H9 (cell line): ENCODE measurements around the gene SLC10A3. TPM values are rescaled to one million over a fixed set of nuclear protein-coding genes. Genes with fewer than 3 reads are reported as not detected.

Experiments
- DNase-seq: peaks from one replicate; pipeline ENCODE4 v3.0.0-alpha.2; 2017
- H2AFZ ChIP-seq: one replicate; pipeline ENCODE4 v1.6.1; 2013; ENCODE audit warnings: mild to moderate bottlenecking, low read length, control low read depth, moderate library complexity
- H2AK5ac ChIP-seq: 2 replicates; pipeline ENCODE4 v1.6.1; 2013; ENCODE audit warnings: low read length, control low read depth, mixed read lengths; ENCODE audit not compliant: insufficient read length
- H2BK120ac ChIP-seq: one replicate; pipeline ENCODE4 v1.6.1; 2013; ENCODE audit warnings: low read depth, mild to moderate bottlenecking, low read length, control low read depth, inconsistent platforms; ENCODE audit not compliant: poor library complexity, severe bottlenecking
- H2BK12ac ChIP-seq: 2 replicates; pipeline ENCODE4 v1.6.1; 2013; ENCODE audit warnings: low read length, control low read depth, mixed read lengths, low read depth; ENCODE audit not compliant: insufficient read length
- H2BK15ac ChIP-seq: 2 replicates; pipeline ENCODE4 v1.6.1; 2013; ENCODE audit warnings: low read depth, low read length, control low read depth
- H2BK20ac ChIP-seq: one replicate; pipeline ENCODE4 v1.6.1; 2013; ENCODE audit warnings: low read depth, mild to moderate bottlenecking, low read length, control low read depth, inconsistent platforms; ENCODE audit not compliant: poor library complexity, severe bottlenecking
- H2BK5ac ChIP-seq: 2 replicates; pipeline ENCODE4 v1.6.1; 2013; ENCODE audit warnings: low read length, control low read depth, mixed read lengths; ENCODE audit not compliant: insufficient read length
- H3K14ac ChIP-seq: 2 replicates; pipeline ENCODE4 v1.6.1; 2013; ENCODE audit warnings: low read length, control low read depth; ENCODE audit not compliant: insufficient read depth
- H3K18ac ChIP-seq: 2 replicates; pipeline ENCODE4 v1.6.1; 2013; ENCODE audit warnings: low read depth, mild to moderate bottlenecking, mixed read lengths, low read length, control low read depth; ENCODE audit not compliant: insufficient read length
- H3K23ac ChIP-seq: 2 replicates; pipeline ENCODE4 v1.6.1; 2013; ENCODE audit warnings: low read length, control low read depth, mixed read lengths, low read depth; ENCODE audit not compliant: insufficient read length
- H3K23me2 ChIP-seq: 2 replicates; pipeline ENCODE4 v1.6.1; 2013; ENCODE audit warnings: low read depth, mild to moderate bottlenecking, mixed read lengths, low read length, control low read depth; ENCODE audit not compliant: insufficient read length, poor library complexity, severe bottlenecking
- H3K27ac ChIP-seq: 2 replicates; pipeline ENCODE4 v1.5.1; 2013; ENCODE audit warnings: low read length, control low read depth, mixed read lengths, low read depth; ENCODE audit not compliant: insufficient read length
- H3K27me3 ChIP-seq: 2 replicates; pipeline ENCODE4 v1.6.1; 2013; ENCODE audit warnings: low read length, control low read depth, inconsistent platforms; ENCODE audit not compliant: insufficient read depth
- H3K4ac ChIP-seq: 2 replicates; pipeline ENCODE4 v1.6.1; 2013; ENCODE audit warnings: low read depth, mild to moderate bottlenecking, control low read depth, inconsistent platforms, low read length, moderate library complexity
- H3K4me1 ChIP-seq: 2 replicates; pipeline ENCODE4 v1.6.1; 2013; ENCODE audit warnings: low read length, control low read depth, inconsistent platforms; ENCODE audit not compliant: insufficient read depth
- H3K4me2 ChIP-seq: 2 replicates; pipeline ENCODE4 v1.6.1; 2013; ENCODE audit warnings: low read length, control low read depth, mixed read lengths; ENCODE audit not compliant: insufficient read length, insufficient read depth
- H3K56ac ChIP-seq: 2 replicates; pipeline ENCODE4 v1.6.1; 2013; ENCODE audit warnings: low read depth, mild to moderate bottlenecking, mixed read lengths, low read length, control low read depth; ENCODE audit not compliant: insufficient read length
- H3K79me1 ChIP-seq: 2 replicates; pipeline ENCODE4 v1.6.1; 2013; ENCODE audit warnings: low read depth, mild to moderate bottlenecking, moderate library complexity, low read length, control low read depth, inconsistent platforms; ENCODE audit not compliant: insufficient read depth, poor library complexity, severe bottlenecking
- H3K79me2 ChIP-seq: 2 replicates; pipeline ENCODE4 v1.6.1; 2013; ENCODE audit warnings: low read length, control low read depth, inconsistent platforms; ENCODE audit not compliant: insufficient read depth
- H3K9ac ChIP-seq: 2 replicates; pipeline ENCODE4 v1.6.1; 2013; ENCODE audit warnings: low read length, control low read depth, mixed read lengths; ENCODE audit not compliant: insufficient read length; ENCODE audit errors: extremely low read depth
- H3K9me3 ChIP-seq: one replicate; pipeline ENCODE4 v1.6.1; 2013; ENCODE audit warnings: low read depth, low read length, inconsistent platforms; ENCODE audit not compliant: control insufficient read depth
- H3T11ph ChIP-seq: one replicate; pipeline ENCODE4 v1.6.1; 2013; ENCODE audit warnings: mild to moderate bottlenecking, low read length, control low read depth, inconsistent platforms
- H4K20me1 ChIP-seq: one replicate; pipeline ENCODE4 v1.6.1; 2013; ENCODE audit not compliant: control insufficient read depth, insufficient read length, insufficient read depth
- H4K5ac ChIP-seq: 2 replicates; pipeline ENCODE4 v1.6.1; 2013; ENCODE audit warnings: low read depth, mild to moderate bottlenecking, mixed read lengths, low read length, control low read depth; ENCODE audit not compliant: insufficient read length
- H4K8ac ChIP-seq: replicated peaks from 2 replicates; pipeline ENCODE4 v1.6.1; 2013; ENCODE audit warnings: low read length, control low read depth, mixed read lengths, low read depth; ENCODE audit not compliant: insufficient read length
- H4K91ac ChIP-seq: 2 replicates; pipeline ENCODE4 v1.6.1; 2013; ENCODE audit warnings: low read depth, mild to moderate bottlenecking, moderate library complexity, mixed read lengths, low read length, control low read depth; ENCODE audit not compliant: insufficient read length
- H3K27ac Mint-ChIP-seq, 3 experiments: 2 replicates in 2 of 3; 3 replicates in 1 of 3; pipeline ENCODE4 v1.8.0; 2020 to 2021; ENCODE audit warnings: mixed read lengths in 3 of 3, mild to moderate bottlenecking in 1 of 3, moderate library complexity in 1 of 3
- H3K27me3 Mint-ChIP-seq: 2 replicates; pipeline ENCODE4 v1.8.0; 2021; ENCODE audit warnings: low read depth, mild to moderate bottlenecking, moderate library complexity, mixed read lengths
- H3K36me3 Mint-ChIP-seq, 3 experiments: 2 replicates in 2 of 3; 3 replicates in 1 of 3; pipeline ENCODE4 v1.8.0; 2020 to 2021; ENCODE audit warnings: low read depth in 3 of 3, mixed read lengths in 3 of 3; ENCODE audit not compliant: insufficient read depth in 1 of 3
- H3K4me1 Mint-ChIP-seq, 2 experiments: 2 replicates each; pipeline ENCODE4 v1.8.0; 2020; ENCODE audit warnings: mixed read lengths in 2 of 2
- H3K4me3 Mint-ChIP-seq, 2 experiments: 2 replicates in 1 of 2; 3 replicates in 1 of 2; pipeline ENCODE4 v1.8.0; 2020 to 2021; ENCODE audit warnings: mild to moderate bottlenecking in 2 of 2, mixed read lengths in 2 of 2, moderate library complexity in 1 of 2
- H3K9me3 Mint-ChIP-seq, 2 experiments: 2 replicates in 1 of 2; 3 replicates in 1 of 2; pipeline ENCODE4 v1.8.0; 2020; ENCODE audit warnings: mild to moderate bottlenecking in 2 of 2, mixed read lengths in 2 of 2, moderate library complexity in 1 of 2
- WGBS: extraction: QIAGEN DNeasy Blood & Tissue Kit; methylation state at CpG from one replicate; pipeline ENCODE4 v1.1.7; 2013; ENCODE audit warnings: missing lambda C conversion rate, low lambda C conversion rate, mixed read lengths; ENCODE audit not compliant: insufficient read length; ENCODE audit errors: extremely low coverage; 5-methylcytosine and 5-hydroxymethylcytosine counted together
- total RNA-seq: library from RNA; stranded (reverse); gene quantifications from 2 replicates; pipeline ENCODE4 v1.2.1, GENCODE V29; 2021
- TF ChIP-seq, protein P1 (sequence below): fragments of 200-600 bp; sonication (generic); conservative IDR thresholded peaks from 3 replicates; pipeline ENCODE4 v1.8.0; 2021; ENCODE audit warnings: antibody characterized with exemption, mild to moderate bottlenecking

SLC10A3 gene
- total RNA-seq, 1 experiment from 2014 or later, result 8.8 TPM

DNA sequence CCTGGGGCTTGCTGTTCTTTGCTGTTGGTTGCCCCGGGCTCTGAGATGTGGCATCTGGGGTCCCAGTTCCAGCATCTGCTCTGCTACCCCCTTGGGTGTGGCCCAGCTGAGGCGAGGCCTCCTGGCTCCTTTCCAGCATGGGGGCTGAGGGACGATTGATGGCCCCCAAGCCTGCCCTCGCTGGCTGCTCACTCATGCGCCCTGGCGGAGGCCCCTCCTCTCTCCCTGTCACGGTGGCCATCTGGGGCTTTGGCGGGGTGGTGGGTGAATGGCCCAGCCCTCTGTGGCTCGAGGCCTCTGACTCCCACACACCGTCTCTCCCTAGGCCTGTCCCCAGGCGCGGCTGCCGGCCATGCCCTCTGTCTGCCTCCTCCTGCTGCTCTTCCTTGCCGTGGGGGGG, 30.6 kb downstream of the SLC10A3 start:
- H3T11ph ChIP-seq, result no peak overlapping the region
- H3K4me2 ChIP-seq, result no peak overlapping the region
- H3K9me3 Mint-ChIP-seq, result peaks cover 51 to 78% of the 10 kb centered on the region in 2 experiments
- no peak overlapping the region for H2BK120ac ChIP-seq
- H3K23ac ChIP-seq, result no peak overlapping the region
- no peak for DNase-seq
- no peak overlapping the region for H2AFZ ChIP-seq
- no peak overlapping the region for H2BK12ac ChIP-seq
- H3K23me2 ChIP-seq, result peaks cover 8% of the 10 kb centered on the region
- H4K5ac ChIP-seq, result no peak overlapping the region
- peaks cover 0 to 7% of the 10 kb centered on the region in 2 experiments; a peak in 1 of 4 replicates for H3K4me1 Mint-ChIP-seq
- H2AK5ac ChIP-seq, result no peak overlapping the region
- no peaks in the 10 kb centered on the region for H4K20me1 ChIP-seq
- H3K4me1 ChIP-seq, result no peaks in the 10 kb centered on the region
- no peak overlapping the region for H4K91ac ChIP-seq
- TF ChIP-seq, protein P1, sequence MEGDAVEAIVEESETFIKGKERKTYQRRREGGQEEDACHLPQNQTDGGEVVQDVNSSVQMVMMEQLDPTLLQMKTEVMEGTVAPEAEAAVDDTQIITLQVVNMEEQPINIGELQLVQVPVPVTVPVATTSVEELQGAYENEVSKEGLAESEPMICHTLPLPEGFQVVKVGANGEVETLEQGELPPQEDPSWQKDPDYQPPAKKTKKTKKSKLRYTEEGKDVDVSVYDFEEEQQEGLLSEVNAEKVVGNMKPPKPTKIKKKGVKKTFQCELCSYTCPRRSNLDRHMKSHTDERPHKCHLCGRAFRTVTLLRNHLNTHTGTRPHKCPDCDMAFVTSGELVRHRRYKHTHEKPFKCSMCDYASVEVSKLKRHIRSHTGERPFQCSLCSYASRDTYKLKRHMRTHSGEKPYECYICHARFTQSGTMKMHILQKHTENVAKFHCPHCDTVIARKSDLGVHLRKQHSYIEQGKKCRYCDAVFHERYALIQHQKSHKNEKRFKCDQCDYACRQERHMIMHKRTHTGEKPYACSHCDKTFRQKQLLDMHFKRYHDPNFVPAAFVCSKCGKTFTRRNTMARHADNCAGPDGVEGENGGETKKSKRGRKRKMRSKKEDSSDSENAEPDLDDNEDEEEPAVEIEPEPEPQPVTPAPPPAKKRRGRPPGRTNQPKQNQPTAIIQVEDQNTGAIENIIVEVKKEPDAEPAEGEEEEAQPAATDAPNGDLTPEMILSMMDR, result no peak
- H3K36me3 Mint-ChIP-seq, result peaks cover 20 to 30% (median 20%) of the 10 kb centered on the region in 3 experiments
- no CpG with 5 or more reads among the region's 14 CpGs for WGBS
- H3K27ac ChIP-seq, result no peak overlapping the region
- no peak overlapping the region for H4K8ac ChIP-seq
- no peak overlapping the region for H3K9ac ChIP-seq
- H2BK5ac ChIP-seq, result no peak overlapping the region
- H3K79me1 ChIP-seq, result no peaks in the 10 kb centered on the region
- H3K27me3 Mint-ChIP-seq, result peaks cover 20% of the 10 kb centered on the region
- no peak overlapping the region for H3K27ac Mint-ChIP-seq
- no peak overlapping the region for H3K18ac ChIP-seq
- no peak overlapping the region for H3K14ac ChIP-seq
- H3K79me2 ChIP-seq, result no peaks in the 10 kb centered on the region
- H3K4me3 Mint-ChIP-seq, result peak overlapping the region in 1 of 2 experiments; percentile 57; a peak in 1 of 5 replicates
- no peak overlapping the region for H3K4ac ChIP-seq
- H2BK20ac ChIP-seq, result no peak overlapping the region
- no peak overlapping the region for H2BK15ac ChIP-seq
- H3K9me3 ChIP-seq, result peaks cover 18% of the 10 kb centered on the region
- no peak overlapping the region for H3K56ac ChIP-seq
- no peaks in the 10 kb centered on the region; the same call in 1 of the 2 replicates for H3K27me3 ChIP-seq
